ENCODE data around the gene OTULIN.

OTULIN gene

GRCh38 chr5:14671414-14671813 lies 6.9 kb downstream of the OTULIN start:
- Histone ChIP-seq H3F3A (ENCODE audit: low read depth) (no peaks in the 10 kb centered on the region), H3K27me3 (ENCODE audit: insufficient read depth, low read length, poor library complexity, severe bottlenecking) (no peaks in the 10 kb centered on the region), H3K4me1 (ENCODE audit: insufficient read depth, low read length, poor library complexity, severe bottlenecking) (peaks cover 80% of the 10 kb centered on the region), H3K79me2 (ENCODE audit: insufficient read depth, low read length) (peaks cover 100% of the 10 kb centered on the region), H4K20me1 (ENCODE audit: insufficient read depth, low read length, poor library complexity, severe bottlenecking) (peaks cover 99% of the 10 kb centered on the region), H3K4me3 (ENCODE audit: low read length, poor library complexity, severe bottlenecking) (peak overlapping the region; percentile 24), H3K36me3 (ENCODE audit: insufficient read depth, low read length) (peaks cover 12% of the 10 kb centered on the region; the same call in 1 of the 2 replicates), H3K9me3 (ENCODE audit: insufficient read depth, low read depth, low read length) (no peaks in the 10 kb centered on the region), H3K9me2 (replicated peaks; ENCODE audit: low read depth, low read length) (no peaks in the 10 kb centered on the region), H2AFZ (ENCODE audit: low read length) (no peak overlapping the region), H3K4me2 (ENCODE audit: low read depth, low read length, poor library complexity, severe bottlenecking) (peak overlapping the region; percentile 97), H3K9ac (ENCODE audit: low read depth, low read length, poor library complexity, severe bottlenecking) (no peak overlapping the region)
- TF ChIP-seq CTCF (conservative IDR thresholded peaks at IDR 0.05; ENCODE audit: low read length) (no peak), EZH2phosphoT487 (IDR thresholded peaks at IDR 0.05; ENCODE audit: borderline replicate concordance) (no peak)

GRCh38 chr5:14672082-14672481 lies 7.6 kb downstream of the OTULIN start:
- no peaks in the 10 kb centered on the region for H3F3A ChIP-seq (ENCODE audit: low read depth)
- H3K4me2 ChIP-seq (ENCODE audit: low read depth, low read length, poor library complexity, severe bottlenecking), result peak overlapping the region; percentile 97
- H2AFZ ChIP-seq (ENCODE audit: low read length), result no peak overlapping the region
- H3K9ac ChIP-seq (ENCODE audit: low read depth, low read length, poor library complexity, severe bottlenecking), result peak overlapping the region; percentile 20
- H3K27me3 ChIP-seq (ENCODE audit: insufficient read depth, low read length, poor library complexity, severe bottlenecking), result no peaks in the 10 kb centered on the region
- H3K4me1 ChIP-seq (ENCODE audit: insufficient read depth, low read length, poor library complexity, severe bottlenecking), result peaks cover 77% of the 10 kb centered on the region
- TF ChIP-seq EZH2phosphoT487 (IDR thresholded peaks at IDR 0.05; ENCODE audit: borderline replicate concordance), result no peak
- peaks cover 100% of the 10 kb centered on the region for H3K79me2 ChIP-seq (ENCODE audit: insufficient read depth, low read length)
- peak overlapping the region; percentile 27 for H3K4me3 ChIP-seq (ENCODE audit: low read length, poor library complexity, severe bottlenecking)
- H4K20me1 ChIP-seq (ENCODE audit: insufficient read depth, low read length, poor library complexity, severe bottlenecking), result peaks cover 95% of the 10 kb centered on the region
- peaks cover 17% of the 10 kb centered on the region; the same call in 1 of the 2 replicates for H3K36me3 ChIP-seq (ENCODE audit: insufficient read depth, low read length)
- no peaks in the 10 kb centered on the region for H3K9me3 ChIP-seq (ENCODE audit: insufficient read depth, low read depth, low read length)
- no peaks in the 10 kb centered on the region for H3K9me2 ChIP-seq (replicated peaks; ENCODE audit: low read depth, low read length)

- peak overlapping the region; percentile 20 for H3K9ac ChIP-seq (ENCODE audit: low read depth, low read length, poor library complexity, severe bottlenecking)
- H3K27me3 ChIP-seq (ENCODE audit: insufficient read depth, low read length, poor library complexity, severe bottlenecking), result no peaks in the 10 kb centered on the region
- TF ChIP-seq CTCF (conservative IDR thresholded peaks at IDR 0.05; ENCODE audit: low read length) (no peak), EZH2phosphoT487 (IDR thresholded peaks at IDR 0.05; ENCODE audit: borderline replicate concordance) (no peak)
- no peaks in the 10 kb centered on the region for H3K9me2 ChIP-seq (replicated peaks; ENCODE audit: low read depth, low read length)
- no peaks in the 10 kb centered on the region for H3F3A ChIP-seq (ENCODE audit: low read depth)
- peaks cover 70% of the 10 kb centered on the region for H3K4me1 ChIP-seq (ENCODE audit: insufficient read depth, low read length, poor library complexity, severe bottlenecking)
- H3K4me2 ChIP-seq (ENCODE audit: low read depth, low read length, poor library complexity, severe bottlenecking), result peak overlapping the region; percentile 97
- peaks cover 93% of the 10 kb centered on the region for H4K20me1 ChIP-seq (ENCODE audit: insufficient read depth, low read length, poor library complexity, severe bottlenecking)
- no peak overlapping the region for H2AFZ ChIP-seq (ENCODE audit: low read length)
- peak overlapping the region; percentile 27 for H3K4me3 ChIP-seq (ENCODE audit: low read length, poor library complexity, severe bottlenecking)
- H3K36me3 ChIP-seq (ENCODE audit: insufficient read depth, low read length), result peaks cover 23% of the 10 kb centered on the region; the same call in 1 of the 2 replicates
- peaks cover 100% of the 10 kb centered on the region for H3K79me2 ChIP-seq (ENCODE audit: insufficient read depth, low read length)
- H3K9me3 ChIP-seq (ENCODE audit: insufficient read depth, low read depth, low read length), result no peaks in the 10 kb centered on the region
Measured at GRCh38 chr5:14672484-14673394, 8.2 kb downstream of the OTULIN start.
